ENCODE results near the gene LSM14A. TPM values are rescaled to one million over a fixed set of nuclear protein-coding genes. Genes with fewer than 3 reads are reported as not detected.

The LSM14A gene
- total and polyA plus RNA-seq, 9 of the 15 experiments (the other 6 are each of a cell fraction or from before 2014, with no cell fraction given): 19.5 to 150 (median 95.1) TPM

- TF ChIP-seq, protein P1, sequence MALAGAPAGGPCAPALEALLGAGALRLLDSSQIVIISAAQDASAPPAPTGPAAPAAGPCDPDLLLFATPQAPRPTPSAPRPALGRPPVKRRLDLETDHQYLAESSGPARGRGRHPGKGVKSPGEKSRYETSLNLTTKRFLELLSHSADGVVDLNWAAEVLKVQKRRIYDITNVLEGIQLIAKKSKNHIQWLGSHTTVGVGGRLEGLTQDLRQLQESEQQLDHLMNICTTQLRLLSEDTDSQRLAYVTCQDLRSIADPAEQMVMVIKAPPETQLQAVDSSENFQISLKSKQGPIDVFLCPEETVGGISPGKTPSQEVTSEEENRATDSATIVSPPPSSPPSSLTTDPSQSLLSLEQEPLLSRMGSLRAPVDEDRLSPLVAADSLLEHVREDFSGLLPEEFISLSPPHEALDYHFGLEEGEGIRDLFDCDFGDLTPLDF (CRISPR knock-in tag; IDR thresholded peaks at IDR 0.05): no peak
- TF ChIP-seq CAMTA2 (CRISPR knock-in tag; conservative IDR thresholded peaks at IDR 0.05) (no peak), CBX3 (IDR thresholded peaks at IDR 0.05; ENCODE audit: borderline replicate concordance in 1 of 2, low read length in 2 of 2) (0 out of 3 replicates have a peak, but pooled peaks of 1 of the 2 experiments have one; percentile 13), EZH2 (IDR thresholded peaks at IDR 0.05; ENCODE audit: borderline replicate concordance, low read depth, low read length) (no peak), ZNF197 (CRISPR knock-in tag; IDR thresholded peaks at IDR 0.05; ENCODE audit: low read depth) (no peak), ZNF77 (CRISPR knock-in tag; IDR thresholded peaks at IDR 0.05) (no peak), NR1H2 (CRISPR knock-in tag; IDR thresholded peaks at IDR 0.05) (no peak), NFATC3 (IDR thresholded peaks at IDR 0.05) (no peak), ZNF324 (CRISPR knock-in tag; IDR thresholded peaks at IDR 0.05) (no peak), TCF3 (CRISPR knock-in tag; IDR thresholded peaks at IDR 0.05) (no peak), MYC (IDR thresholded peaks at IDR 0.05; ENCODE audit: low read depth, low read length) (peak; percentile 78), MYC (CRISPR knock-in tag; IDR thresholded peaks at IDR 0.05; ENCODE audit: borderline replicate concordance, low read depth) (0 out of 2 replicates have a peak, but pooled peaks have one; percentile 22), ID3 (CRISPR knock-in tag; IDR thresholded peaks at IDR 0.05) (no peak), ID3 (tag; IDR thresholded peaks at IDR 0.05) (no peak), ZNF583 (CRISPR knock-in tag; IDR thresholded peaks at IDR 0.05) (no peak), RAD51 (IDR thresholded peaks at IDR 0.05; ENCODE audit: borderline replicate concordance, low read depth) (no peak), TFE3 (CRISPR knock-in tag; IDR thresholded peaks at IDR 0.05) (no peak)
- TF ChIP-seq, protein P2, sequence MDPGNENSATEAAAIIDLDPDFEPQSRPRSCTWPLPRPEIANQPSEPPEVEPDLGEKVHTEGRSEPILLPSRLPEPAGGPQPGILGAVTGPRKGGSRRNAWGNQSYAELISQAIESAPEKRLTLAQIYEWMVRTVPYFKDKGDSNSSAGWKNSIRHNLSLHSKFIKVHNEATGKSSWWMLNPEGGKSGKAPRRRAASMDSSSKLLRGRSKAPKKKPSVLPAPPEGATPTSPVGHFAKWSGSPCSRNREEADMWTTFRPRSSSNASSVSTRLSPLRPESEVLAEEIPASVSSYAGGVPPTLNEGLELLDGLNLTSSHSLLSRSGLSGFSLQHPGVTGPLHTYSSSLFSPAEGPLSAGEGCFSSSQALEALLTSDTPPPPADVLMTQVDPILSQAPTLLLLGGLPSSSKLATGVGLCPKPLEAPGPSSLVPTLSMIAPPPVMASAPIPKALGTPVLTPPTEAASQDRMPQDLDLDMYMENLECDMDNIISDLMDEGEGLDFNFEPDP (CRISPR knock-in tag; IDR thresholded peaks at IDR 0.05): no peak
- TF ChIP-seq, protein P3, sequence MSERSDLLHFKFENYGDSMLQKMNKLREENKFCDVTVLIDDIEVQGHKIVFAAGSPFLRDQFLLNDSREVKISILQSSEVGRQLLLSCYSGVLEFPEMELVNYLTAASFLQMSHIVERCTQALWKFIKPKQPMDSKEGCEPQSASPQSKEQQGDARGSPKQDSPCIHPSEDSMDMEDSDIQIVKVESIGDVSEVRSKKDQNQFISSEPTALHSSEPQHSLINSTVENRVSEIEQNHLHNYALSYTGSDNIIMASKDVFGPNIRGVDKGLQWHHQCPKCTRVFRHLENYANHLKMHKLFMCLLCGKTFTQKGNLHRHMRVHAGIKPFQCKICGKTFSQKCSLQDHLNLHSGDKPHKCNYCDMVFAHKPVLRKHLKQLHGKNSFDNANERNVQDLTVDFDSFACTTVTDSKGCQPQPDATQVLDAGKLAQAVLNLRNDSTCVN (CRISPR knock-in tag; IDR thresholded peaks at IDR 0.05): no peak
- TF ChIP-seq, protein P4, sequence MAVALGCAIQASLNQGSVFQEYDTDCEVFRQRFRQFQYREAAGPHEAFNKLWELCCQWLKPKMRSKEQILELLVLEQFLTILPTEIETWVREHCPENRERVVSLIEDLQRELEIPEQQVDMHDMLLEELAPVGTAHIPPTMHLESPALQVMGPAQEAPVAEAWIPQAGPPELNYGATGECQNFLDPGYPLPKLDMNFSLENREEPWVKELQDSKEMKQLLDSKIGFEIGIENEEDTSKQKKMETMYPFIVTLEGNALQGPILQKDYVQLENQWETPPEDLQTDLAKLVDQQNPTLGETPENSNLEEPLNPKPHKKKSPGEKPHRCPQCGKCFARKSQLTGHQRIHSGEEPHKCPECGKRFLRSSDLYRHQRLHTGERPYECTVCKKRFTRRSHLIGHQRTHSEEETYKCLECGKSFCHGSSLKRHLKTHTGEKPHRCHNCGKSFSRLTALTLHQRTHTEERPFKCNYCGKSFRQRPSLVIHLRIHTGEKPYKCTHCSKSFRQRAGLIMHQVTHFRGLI (CRISPR knock-in tag; IDR thresholded peaks at IDR 0.05): no peak
Measured at GRCh38 chr19:34134190-34135053, 37.9 kb upstream of the LSM14A start (continued).

All from K562 (cell line).